ENCODE data around the gene KLHL26. TPM values are rescaled to one million over a fixed set of nuclear protein-coding genes. Genes with fewer than 3 reads are reported as not detected.

Gene KLHL26
- total and polyA plus RNA-seq, 2 of the 4 experiments (the other 2 are of a cell fraction), result 2.2 to 4.7 TPM

GRCh38 chr19:18658366-18658855 lies 21.6 kb downstream of the KLHL26 start:
- no peak overlapping the region for H3K18ac ChIP-seq (ENCODE audit: low read depth, low read length)
- ATAC-seq (ENCODE audit: low read depth) (no peak), DNase-seq (no peak)
- TF ChIP-seq RAD21 (IDR thresholded peaks at IDR 0.05; ENCODE audit: low read length), result no peak
- no peak for TF ChIP-seq ELK1 (IDR thresholded peaks at IDR 0.05; ENCODE audit: borderline replicate concordance, low read depth, low read length)
- TF ChIP-seq USF2 (IDR thresholded peaks at IDR 0.05; ENCODE audit: low read depth, low read length), result no peak
- TF ChIP-seq CHD1 (IDR thresholded peaks at IDR 0.05; ENCODE audit: low read depth, low read length), result no peak
- TF ChIP-seq CTCF (conservative IDR thresholded peaks at IDR 0.05; ENCODE audit: low read depth, low read length), result no peak
- TF ChIP-seq FOS (IDR thresholded peaks at IDR 0.05; ENCODE audit: low read depth, low read length), result no peak
- TF ChIP-seq MAFK (IDR thresholded peaks at IDR 0.05; ENCODE audit: low read depth, low read length), result no peak
- TF ChIP-seq RFX5 (IDR thresholded peaks at IDR 0.05; ENCODE audit: low read depth, low read length), result no peak
- TF ChIP-seq SMC3 (IDR thresholded peaks at IDR 0.05; ENCODE audit: low read depth, low read length), result no peak
- no peak for TF ChIP-seq RCOR1 (IDR thresholded peaks at IDR 0.05; ENCODE audit: insufficient replicate concordance, low read length)
- TF ChIP-seq POLR2A (IDR thresholded peaks at IDR 0.05; ENCODE audit: low read depth, low read length), result no peak
- no peak for TF ChIP-seq BHLHE40 (IDR thresholded peaks at IDR 0.05; ENCODE audit: low read depth, low read length)
- TF ChIP-seq MXI1 (IDR thresholded peaks at IDR 0.05; ENCODE audit: borderline replicate concordance, low read depth, low read length), result no peak
- no peak for TF ChIP-seq CEBPB (IDR thresholded peaks at IDR 0.05; ENCODE audit: low read depth, low read length)
- TF ChIP-seq MAZ (IDR thresholded peaks at IDR 0.05; ENCODE audit: borderline replicate concordance, low read depth, low read length), result no peak
- H2BK15ac ChIP-seq (ENCODE audit: low read depth, low read length), result peak overlapping the region; percentile 25
- H3K23ac ChIP-seq (ENCODE audit: low read depth, low read length), result peak overlapping the region; percentile 66; the same call in 1 of the 2 replicates
- H3K4me2 ChIP-seq (ENCODE audit: low read depth, low read length), result no peak overlapping the region
- peak overlapping the region; percentile 85 for H4K91ac ChIP-seq (ENCODE audit: insufficient read depth, low read depth, low read length)
- H4K5ac ChIP-seq (ENCODE audit: low read depth, low read length), result no peak overlapping the region
- H2BK20ac ChIP-seq (ENCODE audit: low read depth, low read length), result peak overlapping the region; percentile 72; the same call in 1 of the 2 replicates
- intact Hi-C loops (cut with micrococcal nuclease) (no loop called here), in situ Hi-C loops (cut with MboI; ENCODE audit: low sequenced_read_pairs) (no loop called here), dilution Hi-C loops (cut with HindIII; ENCODE audit: low sequenced_read_pairs, unreplicated experiment) (no loop called here)
- peak overlapping the region; percentile 24 for H2BK5ac ChIP-seq (ENCODE audit: low read depth, low read length, poor library complexity, severe bottlenecking)
- 0 out of 2 replicates have a peak overlapping the region, but pooled peaks have one; percentile 37 for H3K14ac ChIP-seq (replicated peaks; ENCODE audit: low read depth, low read length)
- no TSS peak for BruUV-seq (replicated peaks)
- H3K36me3 ChIP-seq (ENCODE audit: control insufficient read depth, insufficient read depth, low read length), result no peaks in the 10 kb centered on the region
- peak overlapping the region; percentile 56 for H2BK120ac ChIP-seq (ENCODE audit: low read depth, low read length)
- no peaks in the 10 kb centered on the region for H3K9me3 ChIP-seq (ENCODE audit: control insufficient read depth, insufficient read depth, low read length)
- no peak overlapping the region for H2AK9ac ChIP-seq (replicated peaks; ENCODE audit: low read depth, low read length, poor library complexity)
- ChIA-PET POLR2A (ENCODE audit: unreplicated experiment) (no interaction called here), CTCF (no interaction called here)
- H3K27me3 ChIP-seq (ENCODE audit: control insufficient read depth, insufficient read depth, low read length), result no peaks in the 10 kb centered on the region
- H3K9ac ChIP-seq (ENCODE audit: low read depth, low read length), result no peak overlapping the region
- peak overlapping the region; percentile 90 for H3K4ac ChIP-seq (ENCODE audit: low read depth, low read length)
- H3K4me3 ChIP-seq (ENCODE audit: insufficient read depth, low read depth, low read length), result no peak overlapping the region
- H3K27ac ChIP-seq (ENCODE audit: insufficient read depth, low read length), result peak overlapping the region; percentile 25; the same call in 1 of the 2 replicates
- peaks cover 5% of the 10 kb centered on the region for H4K20me1 ChIP-seq (ENCODE audit: insufficient read depth, low read length)
- peak overlapping the region; percentile 48 to 61; a peak in 2 of 4 replicates for H4K8ac ChIP-seq (ENCODE audit: low read depth in 2 of 2, low read length in 2 of 2)
- peak overlapping the region; percentile 94 for H2AK5ac ChIP-seq (ENCODE audit: low read depth, low read length)
- H3K4me1 ChIP-seq (ENCODE audit: control insufficient read depth, insufficient read depth, low read length), result peaks cover 40% of the 10 kb centered on the region
- no peak overlapping the region for H2AFZ ChIP-seq (replicated peaks; ENCODE audit: low read length, poor library complexity)
- H3K9me1 ChIP-seq (ENCODE audit: insufficient read depth, low read length), result peaks cover 24% of the 10 kb centered on the region
- peaks cover 26 to 60% of the 10 kb centered on the region in 2 experiments for H3K79me1 ChIP-seq (ENCODE audit: low read depth in 1 of 2, low read length in 2 of 2)
- H3K56ac ChIP-seq (ENCODE audit: extremely low read depth, insufficient read depth, low read length), result no peak overlapping the region
- 72% methylated on average over 2 of the region's 4 CpGs; no CpG with 5 or more reads in 1 of the 2 experiments for WGBS, 2 experiments (ENCODE audit: extremely low coverage in 2 of 2, insufficient read length in 1 of 2)

Measured in IMR-90 (cell line).